H1 (cell line): ENCODE results near the gene CYB561. TPM values are rescaled to one million over a fixed set of nuclear protein-coding genes. Genes with fewer than 3 reads are reported as not detected.

Experiments
- NANOG ChIP-seq: IDR thresholded peaks from 2 replicates; pipeline ENCODE4 v1.6.1; 2011; ENCODE audit warnings: low read length, low read depth, mild to moderate bottlenecking, inconsistent platforms; ENCODE audit not compliant: insufficient read depth, poor library complexity, severe bottlenecking
- RNF2 ChIP-seq: fragments of 200-900, 300-1000 bp; sonication (generic); IDR thresholded peaks from 2 replicates; pipeline ENCODE4 v1.7.1; 2016; ENCODE audit warnings: borderline replicate concordance, low read depth, mild to moderate bottlenecking, antibody characterized with exemption, low read length; ENCODE audit not compliant: poor library complexity, severe bottlenecking; ENCODE audit errors: missing control alignments
- TAF7 ChIP-seq: optimal IDR thresholded peaks from 2 replicates; pipeline ENCODE3; 2011; ENCODE audit warnings: low read depth, mild to moderate bottlenecking, inconsistent platforms, low read length, moderate library complexity, borderline replicate concordance
- TCF12 ChIP-seq: IDR thresholded peaks from 2 replicates; pipeline ENCODE4 v1.6.1; 2011; ENCODE audit warnings: low read depth, mild to moderate bottlenecking, low read length
- polyA plus RNA-seq, 7 experiments: library from polyadenylated mRNA; depleted of rRNA in 3 of 7; stranded (reverse) in 5 of 7; unstranded in 2 of 7; fragments of >200 nt in 5 of 7; fragments of 200-250 nt in 2 of 7; gene quantifications; 1 replicate in 5 of 7; 2 replicates in 1 of 7; 4 replicates in 1 of 7; pipeline versions ENCODE4 v1.2.1 to v1.2.3, GENCODE V29; 2011 to 2013; ENCODE audit warnings: missing spikeins in 2 of 7, mixed read lengths in 2 of 7
- total RNA-seq: library from RNA; stranded (reverse); fragmentation: NEBNext Ultra II Directional; extraction: Animal tissue kit (Norgen Biotek cat#: 25700); gene quantifications from 2 replicates; pipeline ENCODE4 v1.2.1, GENCODE V29; 2021
- TF ChIP-seq, protein P1 (sequence below): IDR thresholded peaks from 2 replicates; pipeline ENCODE4 v1.6.1; 2011; ENCODE audit warnings: low read length, improper control_type of control experiment

CYB561 gene
- total and polyA plus RNA-seq, 2 of the 8 experiments (the other 6 are each of a cell fraction or from before 2014, with no cell fraction given) = 19.7 to 23.4 TPM

- TF ChIP-seq NANOG (no peak), RNF2 (no peak), TAF7 (no peak), TCF12 (no peak)
- TF ChIP-seq, protein P1, sequence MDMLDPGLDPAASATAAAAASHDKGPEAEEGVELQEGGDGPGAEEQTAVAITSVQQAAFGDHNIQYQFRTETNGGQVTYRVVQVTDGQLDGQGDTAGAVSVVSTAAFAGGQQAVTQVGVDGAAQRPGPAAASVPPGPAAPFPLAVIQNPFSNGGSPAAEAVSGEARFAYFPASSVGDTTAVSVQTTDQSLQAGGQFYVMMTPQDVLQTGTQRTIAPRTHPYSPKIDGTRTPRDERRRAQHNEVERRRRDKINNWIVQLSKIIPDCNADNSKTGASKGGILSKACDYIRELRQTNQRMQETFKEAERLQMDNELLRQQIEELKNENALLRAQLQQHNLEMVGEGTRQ = no peak
Measured at GRCh38 chr17:63458478-63458877, 12.4 kb upstream of the CYB561 start (continued).
